ENCODE results near the gene GNA12. TPM values are rescaled to one million over a fixed set of nuclear protein-coding genes. Genes with fewer than 3 reads are reported as not detected.

Gene GNA12
- polyA plus RNA-seq, 1 of the 3 experiments (the other 2 are of a cell fraction) = 64.8 TPM

DNA sequence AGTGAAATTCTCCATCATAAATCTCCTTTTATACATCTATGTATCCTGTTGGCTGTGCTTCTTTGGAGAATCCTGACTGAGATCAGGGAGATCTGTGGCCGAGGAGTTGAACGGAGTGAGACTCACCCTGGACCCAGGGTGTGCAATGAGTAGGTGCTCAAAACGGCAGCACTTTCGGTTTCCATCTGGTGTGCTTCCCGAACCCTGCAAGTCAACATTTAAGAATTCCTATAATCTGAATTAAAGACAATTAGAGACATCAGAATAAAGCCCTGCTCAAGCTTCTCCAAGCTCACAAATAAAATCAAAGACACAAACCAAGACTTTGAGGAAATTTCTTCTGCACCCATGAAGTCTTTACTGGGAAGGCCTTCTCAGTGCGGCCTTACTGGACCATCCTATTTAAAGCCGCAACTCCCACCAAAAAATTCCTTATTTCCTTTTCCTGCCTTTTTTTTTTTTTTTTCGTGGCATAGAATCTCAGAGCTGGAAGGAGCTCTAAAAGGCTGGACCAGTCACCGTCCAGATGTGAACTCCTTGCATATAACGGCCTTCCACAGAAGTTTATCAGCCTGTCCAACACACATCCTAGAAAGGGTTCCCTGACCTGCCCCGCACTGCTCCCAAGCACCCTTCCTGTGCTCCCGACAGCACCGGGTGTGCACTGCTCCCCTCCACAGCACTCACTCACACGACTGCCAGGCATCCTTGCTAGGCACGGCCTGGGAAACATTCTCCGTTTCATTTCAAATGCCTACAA, 29.7 kb downstream of the GNA12 start:
- 96% methylated on average over 16 of the region's 16 CpGs for WGBS (ENCODE audit: low lambda C conversion rate)
- no peaks in the 10 kb centered on the region for H3K27me3 ChIP-seq (ENCODE audit: insufficient read depth)
- H3K4me2 ChIP-seq = no peak overlapping the region
- H4K20me1 ChIP-seq (ENCODE audit: insufficient read depth) = peaks cover 21% of the 10 kb centered on the region
- peaks cover 3 to 9% of the 10 kb centered on the region in 2 experiments; a peak in 3 of 4 replicates for H3K4me1 ChIP-seq (ENCODE audit: control insufficient read depth in 1 of 2, insufficient read depth in 2 of 2, low read depth in 1 of 2, low read length in 1 of 2)
- ChIA-PET CTCF (interaction anchor here (1.7 kb wide), 1 partner anchor 9 kb away, joined by 6 read pairs; no protein-coding TSS in a partner anchor), POLR2A (no interaction called here)
- no peak overlapping the region for H3K4me3 ChIP-seq (ENCODE audit: low read depth in 2 of 2, low read length in 1 of 2)
- H3K9ac ChIP-seq = no peak overlapping the region
- no peaks in the 10 kb centered on the region for H3K36me3 ChIP-seq (replicated peaks in 1 of 2; ENCODE audit: control insufficient read depth in 1 of 2, insufficient read depth in 2 of 2, low read length in 1 of 2)
- H3K9me2 ChIP-seq = no peaks in the 10 kb centered on the region
- H3F3A ChIP-seq (replicated peaks; ENCODE audit: insufficient read depth) = no peaks in the 10 kb centered on the region
- H3K27ac ChIP-seq (ENCODE audit: low read depth in 2 of 2, low read length in 1 of 2) = no peak overlapping the region
- peaks cover 95% of the 10 kb centered on the region for H3K79me2 ChIP-seq (ENCODE audit: insufficient read depth)
- no peak for DNase-seq
- no peak overlapping the region for H2AFZ ChIP-seq (ENCODE audit: low read depth)
- no peaks in the 10 kb centered on the region for H3K9me3 ChIP-seq
- TF ChIP-seq TCF12 (IDR thresholded peaks at IDR 0.05) (no peak), POLR2AphosphoS5 (IDR thresholded peaks at IDR 0.05; ENCODE audit: low read depth, low read length) (no peak), JUND (IDR thresholded peaks at IDR 0.05) (no peak), FOXM1 (IDR thresholded peaks at IDR 0.05; ENCODE audit: low read depth) (no peak), NFIC (IDR thresholded peaks at IDR 0.05; ENCODE audit: borderline replicate concordance) (no peak), TEAD4 (IDR thresholded peaks at IDR 0.05; ENCODE audit: borderline replicate concordance, insufficient read depth) (no peak), MXI1 (IDR thresholded peaks at IDR 0.05; ENCODE audit: low read depth, low read length) (no peak), CTCF (IDR thresholded peaks at IDR 0.05) (no peak), RCOR1 (IDR thresholded peaks at IDR 0.05; ENCODE audit: low read length) (no peak), SIN3A (IDR thresholded peaks at IDR 0.05; ENCODE audit: borderline replicate concordance, low read depth, low read length) (no peak), RFX5 (IDR thresholded peaks at IDR 0.05; ENCODE audit: low read length) (no peak), NRF1 (IDR thresholded peaks at IDR 0.05; ENCODE audit: low read depth, low read length) (no peak), MEF2A (IDR thresholded peaks at IDR 0.05; ENCODE audit: borderline replicate concordance, low read depth) (no peak)
- TF ChIP-seq, protein P1, sequence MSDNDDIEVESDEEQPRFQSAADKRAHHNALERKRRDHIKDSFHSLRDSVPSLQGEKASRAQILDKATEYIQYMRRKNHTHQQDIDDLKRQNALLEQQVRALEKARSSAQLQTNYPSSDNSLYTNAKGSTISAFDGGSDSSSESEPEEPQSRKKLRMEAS (IDR thresholded peaks at IDR 0.05; ENCODE audit: low read depth) = no peak
- TF ChIP-seq, protein P2, sequence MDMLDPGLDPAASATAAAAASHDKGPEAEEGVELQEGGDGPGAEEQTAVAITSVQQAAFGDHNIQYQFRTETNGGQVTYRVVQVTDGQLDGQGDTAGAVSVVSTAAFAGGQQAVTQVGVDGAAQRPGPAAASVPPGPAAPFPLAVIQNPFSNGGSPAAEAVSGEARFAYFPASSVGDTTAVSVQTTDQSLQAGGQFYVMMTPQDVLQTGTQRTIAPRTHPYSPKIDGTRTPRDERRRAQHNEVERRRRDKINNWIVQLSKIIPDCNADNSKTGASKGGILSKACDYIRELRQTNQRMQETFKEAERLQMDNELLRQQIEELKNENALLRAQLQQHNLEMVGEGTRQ (IDR thresholded peaks at IDR 0.05; ENCODE audit: borderline replicate concordance, low read depth, low read length) = no peak
